Fibroblast of skin of scalp (primary cell): ENCODE results near the gene ESRRG.
A peak's percentile ranks its signal among the peaks of the same experiment; 100 is the strongest.
"Not testable (repeated sequence)": the region's sequence is repeated elsewhere in the genome, so short reads cannot be mapped to it uniquely, and the experiment has no call there.

Experiments
- DNase-seq: peaks from one replicate; pipeline ENCODE4 v3.0.0-alpha.2; 2013

ESRRG gene

DNA sequence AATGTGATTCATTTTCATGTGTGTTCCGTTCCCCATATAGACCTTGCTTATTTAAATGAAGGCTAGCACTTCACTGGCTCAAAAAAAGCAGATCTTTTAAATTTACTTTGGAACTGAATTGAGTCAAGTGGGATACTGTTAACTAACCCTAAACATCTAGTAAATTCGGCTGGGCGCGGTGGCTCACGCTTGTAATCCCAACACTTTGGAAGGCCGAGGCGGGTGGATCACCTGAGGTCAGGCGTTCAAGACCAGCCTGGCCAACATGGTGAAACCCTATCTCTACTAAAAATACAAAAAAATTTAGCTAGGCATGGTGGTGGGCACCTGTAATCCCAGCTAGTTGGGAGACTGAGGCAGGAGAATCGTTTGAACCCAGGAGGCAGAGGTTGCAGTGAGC, 19.2 kb downstream of the ESRRG start:
- DNase-seq, result not testable (repeated sequence)

DNA sequence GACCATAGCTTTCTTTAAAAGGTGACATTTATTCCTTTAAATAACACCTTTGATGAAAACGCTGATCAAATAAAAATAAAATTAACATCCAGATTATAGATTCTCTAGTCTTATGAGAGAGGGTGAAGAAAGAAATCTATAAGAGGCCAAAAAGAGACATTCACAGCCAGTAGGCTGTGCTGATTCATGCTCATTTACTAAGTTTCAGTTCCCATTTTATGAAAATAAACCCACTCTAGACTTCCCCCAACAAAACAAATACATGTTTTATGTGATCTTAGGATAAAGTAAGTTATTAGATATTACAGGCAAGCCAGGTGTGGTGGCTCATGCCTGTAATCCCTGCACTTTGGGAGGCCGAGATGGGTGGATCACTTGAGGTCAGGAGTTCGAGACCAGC, 21.1 kb downstream of the ESRRG start:
- DNase-seq, result no peak

DNA sequence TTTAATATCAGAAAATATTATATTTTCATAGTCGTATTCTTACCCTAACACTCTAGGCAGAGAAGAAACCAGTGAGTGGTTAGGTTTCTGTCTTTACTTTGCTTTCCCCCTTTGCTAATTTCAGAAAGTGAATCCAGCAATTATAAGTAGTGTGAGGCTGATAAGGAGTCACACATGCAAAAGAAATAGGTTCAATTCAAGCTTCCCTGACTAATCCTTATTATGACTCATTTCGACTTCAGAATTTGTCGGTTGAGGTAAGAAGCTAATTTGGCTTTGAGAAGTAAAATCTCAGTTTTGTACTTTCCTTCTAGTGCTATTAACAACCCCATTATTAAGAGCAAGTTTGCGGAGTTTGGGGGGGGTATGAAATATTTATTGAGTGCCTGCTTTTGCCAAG, 22.4 kb downstream of the ESRRG start:
- no peak for DNase-seq

DNA sequence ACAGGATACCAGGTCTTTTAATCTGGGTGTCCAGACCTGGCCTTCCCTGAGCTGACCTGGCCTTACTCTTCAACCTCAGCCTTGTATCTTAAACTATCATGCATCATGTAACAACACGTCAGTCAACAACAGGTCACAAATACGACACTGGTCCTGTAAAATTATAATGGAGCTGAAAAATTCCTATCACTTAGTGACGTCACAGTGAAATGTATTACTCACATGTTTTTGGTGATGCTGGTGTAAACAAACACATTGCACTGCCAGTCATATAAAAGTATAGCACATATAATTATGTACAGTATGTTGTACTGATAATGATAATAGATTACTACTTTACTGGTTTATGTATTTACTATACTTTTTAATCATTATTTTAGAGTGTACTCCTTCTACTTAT, 31.5 kb downstream of the ESRRG start:
- DNase-seq, result no peak

DNA sequence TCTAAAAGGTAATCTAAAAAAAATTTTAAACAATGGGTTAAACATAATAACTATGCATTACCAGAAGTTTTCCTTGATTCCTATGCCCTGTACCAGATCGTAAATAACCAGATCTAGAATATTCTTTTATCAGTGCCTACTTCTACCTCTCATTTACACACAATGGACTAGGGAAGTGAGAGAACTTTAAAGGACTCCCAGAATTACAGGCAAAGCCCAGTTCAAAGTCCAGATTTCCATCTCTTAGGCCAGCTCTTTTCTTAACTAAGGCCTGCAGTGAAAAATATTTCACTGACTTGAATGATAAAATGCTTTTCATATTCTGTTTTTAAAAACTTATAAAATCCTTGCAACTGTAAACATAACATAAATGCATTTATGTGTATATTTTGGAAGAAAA, 32.6 kb downstream of the ESRRG start:
- no peak for DNase-seq

DNA sequence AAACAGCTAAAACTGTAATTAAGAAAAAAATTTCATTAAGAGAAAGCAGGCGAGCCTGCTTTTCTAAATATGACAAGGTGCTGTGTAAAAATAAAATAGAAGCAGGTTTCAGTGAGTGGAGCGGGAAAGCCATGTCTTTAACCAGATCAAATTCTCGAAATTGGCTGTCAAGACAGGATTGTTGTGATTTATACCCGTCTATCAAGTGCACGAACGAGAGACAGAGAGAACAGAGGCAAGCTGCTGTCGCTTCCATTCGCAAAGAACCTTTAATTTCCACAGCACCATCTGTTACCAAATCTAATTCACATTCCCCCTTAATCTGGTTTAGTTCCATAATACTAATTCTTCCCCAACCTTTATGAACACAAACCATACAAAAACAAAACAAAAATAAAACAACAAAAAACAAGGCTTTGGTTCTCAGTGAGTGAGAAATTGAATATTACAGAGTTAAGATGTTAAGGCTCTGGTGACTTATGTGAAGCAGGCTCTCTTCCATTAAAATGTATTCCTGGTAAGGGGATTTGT, 35.0 kb downstream of the ESRRG start:
- DNase-seq, result no peak

DNA sequence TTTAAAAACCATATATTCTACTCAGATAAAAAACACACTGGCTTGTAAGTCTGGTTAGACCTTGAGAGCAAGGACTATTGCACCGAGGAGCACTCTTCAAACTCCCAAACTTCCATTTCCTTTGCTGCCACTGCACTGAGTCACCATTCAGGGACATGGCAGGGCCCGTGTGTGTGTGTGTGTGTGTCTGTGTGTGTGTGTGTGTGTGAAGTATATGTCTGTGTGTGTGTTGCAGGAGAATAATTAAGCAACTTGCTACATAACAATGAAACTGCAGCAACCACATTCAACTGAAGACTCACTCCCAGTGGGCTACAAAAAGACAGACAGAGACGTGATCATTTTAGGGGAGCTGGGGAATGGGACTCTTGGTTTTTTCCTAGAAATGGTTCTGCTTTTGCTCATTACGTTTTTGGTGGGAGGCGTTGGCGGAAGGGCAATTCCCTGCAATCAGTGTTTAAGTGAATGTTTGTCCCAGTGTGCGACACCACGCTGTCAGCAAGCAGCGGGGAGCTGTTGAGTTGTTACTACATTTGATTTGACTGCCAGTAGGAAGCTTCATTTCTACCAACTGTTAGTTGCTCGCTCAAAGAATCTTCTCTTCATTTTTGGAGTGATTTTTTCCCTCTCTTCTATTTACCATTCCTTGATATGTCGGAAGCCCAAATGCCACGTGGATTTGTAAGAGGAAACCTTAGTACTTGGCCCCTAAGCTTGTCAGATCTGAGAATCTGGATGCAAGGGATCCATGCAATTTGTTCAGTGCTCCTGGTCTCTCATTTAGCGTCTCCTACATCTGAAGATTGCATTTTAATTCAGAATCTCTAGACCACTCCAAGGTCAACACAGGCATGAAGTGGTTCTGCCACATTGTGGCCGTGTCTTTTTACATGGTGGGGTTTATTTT, 36.1 kb downstream of the ESRRG start:
- peak; percentile 47 for DNase-seq

DNA sequence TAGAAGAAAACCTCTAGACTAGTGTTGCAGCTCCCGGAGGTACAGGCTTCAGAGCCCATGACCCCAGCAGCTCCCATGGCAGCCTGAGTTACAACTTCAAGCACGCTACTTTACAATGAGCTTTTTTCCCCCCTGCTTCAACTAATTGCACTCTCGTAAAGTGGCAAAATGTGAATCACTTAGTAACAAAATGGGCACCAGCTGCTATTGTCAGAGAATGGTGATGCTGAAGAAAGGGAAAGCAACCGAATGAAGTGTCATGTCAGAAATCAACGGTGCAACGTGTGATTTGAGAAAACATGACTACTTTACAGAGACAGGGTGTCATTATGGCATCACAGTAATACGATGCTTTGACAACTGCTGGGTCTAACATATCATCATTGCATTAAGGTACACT, 40.5 kb downstream of the ESRRG start:
- no peak for DNase-seq

DNA sequence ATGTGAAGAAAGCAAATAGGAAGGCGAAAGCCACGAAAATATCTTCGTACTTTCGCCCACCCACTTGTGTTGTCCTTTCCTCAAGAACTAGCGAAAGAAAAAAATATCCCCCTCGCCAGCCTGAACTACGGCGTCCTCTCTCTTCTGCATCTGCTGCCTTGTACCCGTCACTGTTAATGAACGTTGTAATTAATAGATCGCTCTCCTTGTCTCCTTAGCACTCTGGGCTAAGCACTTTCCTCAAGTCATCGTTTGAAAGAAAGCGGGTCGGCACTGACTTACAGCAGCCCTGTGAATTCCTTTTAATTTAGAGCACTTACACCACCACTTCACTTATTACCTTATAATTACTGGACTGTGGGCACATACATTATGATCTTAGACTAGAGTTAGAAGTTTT, 44.1 kb downstream of the ESRRG start:
- no peak for DNase-seq

DNA sequence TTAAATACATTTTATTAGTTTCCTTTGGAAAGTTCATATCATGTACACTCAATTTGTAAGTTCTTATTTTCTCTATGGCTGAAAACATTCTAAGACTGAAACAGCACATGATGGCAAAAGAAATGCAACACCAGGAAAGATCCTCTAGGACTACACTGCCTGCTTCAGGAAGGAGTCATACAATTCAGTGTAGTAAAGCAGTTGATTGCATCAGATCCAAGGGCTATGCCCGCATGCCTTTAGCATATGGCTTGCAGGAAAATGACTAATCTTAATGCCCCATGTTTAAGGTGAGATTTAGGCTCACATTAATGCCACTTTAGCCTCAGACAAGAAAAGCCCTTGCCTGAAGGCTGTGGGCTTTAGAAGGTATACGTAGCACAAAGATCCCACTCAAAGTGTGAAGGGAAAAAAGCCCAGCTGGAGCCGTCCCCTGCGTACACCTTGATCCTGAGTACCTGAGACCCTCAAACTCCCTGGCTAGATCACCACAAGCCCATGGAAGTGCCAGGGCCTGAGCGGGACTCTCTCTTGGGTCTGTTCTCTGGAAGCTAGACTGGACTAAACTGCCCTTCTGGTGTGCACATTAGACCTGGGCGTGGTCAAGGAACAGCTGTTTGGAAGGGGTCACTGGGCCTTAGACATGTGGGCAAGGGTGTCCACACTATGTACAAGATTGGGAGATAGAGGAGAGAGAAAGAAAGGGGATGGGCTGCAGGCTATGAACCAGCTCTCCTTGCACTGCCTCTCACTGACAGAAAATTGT, 52.9 kb downstream of the ESRRG start:
- peak; percentile 6 for DNase-seq

DNA sequence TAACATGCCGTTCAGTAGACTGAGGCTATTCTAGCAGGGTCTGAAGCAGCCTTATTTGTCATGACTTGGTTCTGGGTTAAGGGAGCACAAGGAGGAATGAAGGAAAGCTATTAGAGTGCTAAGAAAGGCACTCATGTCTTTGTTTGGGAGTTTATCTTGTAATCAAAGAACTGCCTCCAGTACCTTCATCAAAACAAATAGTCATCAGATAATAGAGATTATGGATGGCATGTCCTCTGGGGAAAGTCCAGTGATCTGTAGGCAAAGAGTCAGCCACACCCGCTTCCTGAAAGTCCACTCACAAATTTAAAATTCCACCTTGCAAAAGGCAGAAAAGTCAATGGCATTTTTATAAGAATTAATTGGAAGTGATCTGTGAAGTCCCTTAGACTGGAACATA, 56.8 kb downstream of the ESRRG start:
- no peak for DNase-seq

DNA sequence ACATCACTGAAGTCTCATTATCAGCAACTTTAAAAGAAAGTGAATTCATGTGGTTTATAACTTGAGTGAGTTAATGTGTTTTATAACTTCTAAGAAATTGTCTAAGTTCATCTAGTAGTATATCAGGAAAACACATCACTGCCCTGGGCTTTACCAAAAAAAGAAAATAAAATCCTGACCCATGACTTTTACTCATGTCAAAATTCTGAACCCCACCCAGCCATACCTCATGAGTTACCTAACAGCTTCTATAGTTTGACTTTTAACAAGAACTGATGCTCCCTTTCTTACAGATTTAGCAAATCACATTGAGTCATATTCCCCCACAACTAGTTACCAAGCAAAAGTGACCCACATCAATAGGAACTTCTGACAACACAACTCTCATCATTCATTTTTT, 57.4 kb downstream of the ESRRG start:
- no peak for DNase-seq

DNA sequence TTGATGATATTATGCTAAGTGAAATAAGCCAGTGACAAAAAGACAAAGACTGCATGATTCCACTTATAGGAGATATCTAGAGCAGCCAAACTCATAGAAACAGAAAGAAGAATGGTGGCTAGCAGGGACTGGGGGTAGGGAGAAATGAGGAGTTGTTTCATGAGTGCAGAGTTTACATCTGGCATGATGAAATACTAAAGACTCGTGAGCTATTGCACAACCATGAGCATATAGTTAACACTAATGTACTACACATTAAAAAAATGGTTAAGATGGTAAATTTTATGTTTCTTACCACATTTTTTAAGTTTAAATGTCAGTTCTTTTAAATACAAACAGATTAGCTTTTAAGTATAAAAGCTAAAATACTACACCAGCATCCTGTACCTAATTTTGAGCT, 57.8 kb downstream of the ESRRG start:
- DNase-seq, result peak; percentile 8

DNA sequence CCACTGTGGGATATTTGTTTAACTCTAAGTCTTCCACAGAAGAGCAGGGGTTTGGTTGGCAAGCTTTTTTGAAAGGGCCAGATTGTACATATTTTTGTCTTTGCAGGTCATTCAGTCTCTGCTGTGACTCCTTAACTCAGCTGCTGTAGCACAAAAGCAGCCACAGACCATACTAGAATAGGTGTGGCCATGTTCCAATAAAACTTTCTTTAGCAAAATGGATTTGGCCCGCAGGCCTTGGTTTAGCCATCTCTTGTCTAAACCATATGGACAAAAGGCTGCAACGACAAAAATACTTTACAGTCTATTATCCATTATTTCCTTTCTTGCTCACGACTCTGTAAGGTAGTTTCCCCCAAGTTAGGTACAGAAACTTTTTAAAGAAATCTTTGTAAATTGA, 60.5 kb downstream of the ESRRG start:
- DNase-seq, result no peak

DNA sequence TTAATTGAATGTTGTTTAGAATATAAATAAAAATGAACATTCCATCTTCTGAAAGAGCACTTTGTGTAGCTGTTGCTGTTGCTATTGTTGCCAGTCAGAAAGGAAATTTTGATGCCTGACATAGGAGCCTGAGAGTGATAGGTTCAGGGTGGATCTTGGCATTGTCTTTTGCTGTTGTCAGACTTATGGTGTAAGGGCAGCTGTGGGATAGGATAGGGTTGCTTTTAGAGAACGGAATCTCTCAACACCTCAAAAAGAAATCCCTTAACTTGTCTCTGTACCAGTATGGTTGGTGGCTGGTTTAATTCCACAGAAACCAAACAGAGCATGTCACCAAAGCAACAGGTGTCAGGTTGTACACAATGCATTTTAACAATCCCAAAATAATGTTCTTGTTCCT, 62.7 kb downstream of the ESRRG start:
- no peak for DNase-seq

DNA sequence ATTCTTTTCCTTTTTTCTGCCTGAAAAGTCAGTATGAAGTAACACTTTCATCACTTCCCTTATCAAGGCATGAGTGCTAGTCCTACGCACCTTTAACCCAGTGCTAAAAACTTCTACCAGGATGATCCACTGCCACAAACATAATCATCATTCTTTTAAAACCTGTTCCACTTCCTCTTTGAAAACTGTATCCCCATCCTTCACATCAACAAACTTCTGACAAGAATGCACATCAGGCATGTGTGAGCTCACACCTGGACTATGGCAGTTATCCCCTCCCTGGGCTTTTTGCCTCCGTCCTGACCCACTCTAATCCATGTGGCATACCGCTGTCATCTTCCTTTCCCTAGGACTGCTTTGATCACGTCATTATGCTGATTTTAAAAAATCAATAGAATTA, 70.2 kb downstream of the ESRRG start:
- no peak for DNase-seq

DNA sequence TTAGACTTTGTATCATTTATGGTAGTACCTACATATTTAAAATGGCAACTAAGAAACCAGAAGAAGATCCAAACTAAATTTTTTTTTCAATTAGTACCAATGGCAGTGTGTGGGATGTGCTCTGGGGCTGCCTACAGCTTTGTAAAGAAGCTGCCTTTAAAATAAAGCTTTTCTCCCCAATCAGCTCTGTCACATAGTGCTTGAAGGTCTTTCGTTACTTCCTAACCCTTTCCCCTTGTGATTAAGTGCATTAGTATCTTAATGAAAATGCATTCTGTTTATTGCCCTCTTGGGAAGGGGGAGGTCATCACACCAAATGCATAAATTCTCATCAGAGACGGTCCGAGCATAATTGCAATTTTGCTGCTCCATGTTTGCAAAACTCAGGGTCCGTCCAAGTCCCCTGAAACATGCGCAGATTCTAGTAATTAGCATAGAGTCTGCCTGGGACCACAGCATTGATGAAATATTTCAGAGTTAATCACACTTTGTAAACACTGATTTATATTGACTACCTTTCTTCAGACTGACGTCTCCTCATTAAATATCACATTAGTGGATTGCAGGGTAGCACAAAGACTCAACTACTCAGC, 71.3 kb downstream of the ESRRG start:
- DNase-seq, result no peak

DNA sequence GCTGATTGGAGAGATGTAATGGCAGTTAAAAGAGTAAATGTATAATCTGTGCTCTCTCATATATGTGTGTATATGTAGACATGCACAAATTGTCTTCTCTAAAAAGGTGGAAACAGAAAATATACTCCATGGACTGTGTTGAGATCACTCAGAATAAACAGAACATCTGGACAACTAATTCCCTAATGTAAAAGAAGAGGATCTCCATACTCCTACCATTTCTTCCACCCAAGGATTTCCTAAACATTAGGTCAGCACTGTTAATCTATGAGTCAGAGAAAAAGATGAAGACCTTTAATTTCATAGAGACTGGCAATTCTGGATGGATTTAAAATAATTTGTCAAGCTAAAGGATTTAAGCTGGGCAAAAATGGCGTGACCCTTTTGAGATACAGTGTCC, 80.1 kb downstream of the ESRRG start:
- DNase-seq, result no peak

DNA sequence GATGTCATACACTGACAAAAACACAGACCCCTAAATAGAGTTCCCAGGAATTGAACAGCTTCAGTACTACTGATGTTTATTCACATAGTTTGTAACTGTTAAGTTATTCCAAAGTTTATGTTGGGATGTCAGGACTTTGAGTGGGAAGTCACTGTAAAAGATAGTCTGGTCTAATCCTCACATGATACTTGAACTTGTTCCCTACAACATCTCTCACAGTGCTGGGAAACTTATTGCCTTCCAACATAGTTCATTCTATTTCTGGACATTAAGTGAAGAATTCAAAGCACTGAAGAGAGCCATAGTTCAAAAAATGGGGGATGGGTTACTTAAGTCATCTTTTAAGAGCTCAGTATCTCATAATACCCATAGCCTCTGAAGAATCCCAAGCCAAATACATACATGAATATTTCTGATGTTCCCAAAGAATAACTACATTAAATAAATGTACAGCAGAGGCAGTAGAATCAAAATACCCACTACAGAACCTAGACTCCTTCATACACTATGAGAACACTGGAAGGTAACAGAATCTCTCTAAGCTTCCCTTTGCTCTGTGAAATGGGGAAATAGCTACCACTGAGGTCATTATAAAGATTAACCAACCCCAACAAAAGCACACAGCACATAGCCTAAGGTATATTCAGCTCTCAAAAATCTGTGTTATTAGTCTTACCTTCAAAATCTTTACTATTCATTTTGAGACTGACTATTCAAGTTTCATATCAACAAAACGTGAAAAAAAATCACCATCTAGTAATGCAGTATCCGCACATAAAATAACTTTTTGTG, 81.4 kb downstream of the ESRRG start:
- no peak for DNase-seq

DNA sequence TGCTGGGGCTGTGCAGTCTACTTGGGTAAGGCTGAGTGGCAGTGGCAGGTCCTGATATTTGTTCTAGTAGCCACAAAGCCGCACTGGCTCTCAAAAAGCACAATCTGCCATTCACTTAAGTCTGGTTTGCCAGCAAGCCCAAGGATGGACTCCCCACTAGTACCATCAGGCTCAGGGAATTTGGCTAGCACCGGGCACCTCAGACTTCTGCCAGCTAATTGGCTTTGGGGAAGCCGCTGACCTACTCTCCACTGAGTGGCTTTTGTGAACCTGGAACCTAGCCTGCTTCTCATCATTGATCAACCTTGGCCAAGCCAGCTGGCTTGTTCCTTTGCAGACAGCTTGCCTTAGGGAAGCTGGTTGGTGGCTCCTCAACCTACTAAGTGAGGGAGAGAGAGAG, 83.1 kb downstream of the ESRRG start:
- no peak for DNase-seq

DNA sequence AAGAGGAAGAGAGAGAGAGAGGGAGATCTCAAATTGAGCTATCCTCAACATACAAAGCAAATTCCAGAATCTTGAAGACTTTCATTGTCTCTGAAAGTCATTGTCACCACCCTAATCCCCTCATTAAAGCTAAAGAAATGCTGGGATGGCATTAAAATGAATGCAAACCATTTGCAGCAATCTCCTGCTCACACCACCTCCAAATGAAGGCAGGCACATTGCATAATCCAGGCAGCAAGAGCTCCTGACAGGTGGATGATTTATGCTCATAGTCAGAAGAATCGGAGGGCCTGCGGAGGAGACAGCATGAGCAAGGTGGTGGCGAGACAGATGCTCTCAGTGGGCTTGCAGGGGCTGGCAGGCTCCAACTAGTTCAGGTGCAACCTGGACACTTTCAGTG, 90.2 kb downstream of the ESRRG start:
- DNase-seq, result no peak

DNA sequence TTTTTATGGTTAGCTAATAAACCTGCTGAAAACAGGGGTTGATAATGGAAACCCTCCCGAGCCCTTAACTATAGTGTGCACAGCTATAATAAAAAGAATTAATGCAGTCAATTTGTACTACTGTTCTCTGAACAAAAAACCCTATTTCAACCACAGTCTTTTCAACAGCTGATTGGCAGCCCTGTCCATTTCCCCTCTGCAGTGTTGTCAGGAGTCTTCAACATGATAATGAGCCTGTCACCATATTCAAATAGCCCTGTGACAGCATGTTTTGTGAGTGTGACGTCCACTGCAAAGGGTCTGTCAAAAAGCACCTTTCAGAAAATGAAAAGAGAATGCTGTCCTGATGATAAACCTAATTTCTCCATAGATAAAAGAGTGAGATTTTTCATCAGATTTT, 92.7 kb downstream of the ESRRG start:
- DNase-seq, result no peak

DNA sequence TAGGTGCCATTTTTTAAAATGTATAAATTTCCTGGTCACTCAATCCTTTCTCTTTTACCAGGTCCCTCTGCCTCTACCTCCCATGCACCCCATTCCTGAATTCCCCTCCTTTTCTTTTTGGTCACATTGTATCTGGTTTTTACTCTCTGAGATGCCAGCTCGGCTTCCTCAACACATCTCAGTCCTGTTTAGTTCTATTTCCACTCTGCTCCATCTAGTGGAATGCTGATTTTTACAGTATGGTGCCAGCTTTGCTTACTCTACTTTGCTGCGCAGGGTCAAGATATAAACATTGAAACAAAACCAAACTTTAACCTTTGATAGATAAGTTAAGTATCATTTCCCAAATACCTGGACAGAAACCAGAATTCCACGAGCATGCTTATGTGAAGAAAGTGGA, 96.0 kb downstream of the ESRRG start:
- DNase-seq, result no peak
